Endothelial cell of umbilical vein (primary cell): ENCODE measurements around the gene DCC.

Experiments
- CTCF ChIP-seq, 2 donors: IDR thresholded peaks; 1 replicate in 1 of 2; 2 replicates in 1 of 2; pipeline ENCODE4 v1.5.1; 2011; ENCODE audit warnings: low read length in 2 of 2, mild to moderate bottlenecking in 2 of 2, moderate library complexity in 2 of 2, control low read depth in 1 of 2, inconsistent platforms in 1 of 2, low read depth in 1 of 2; ENCODE audit not compliant: insufficient read depth in 1 of 2; ENCODE audit errors: extremely low read depth in 1 of 2
- EZH2 ChIP-seq: IDR thresholded peaks from 2 replicates; pipeline ENCODE4 v1.6.1; 2012; ENCODE audit warnings: borderline replicate concordance, low read depth, mild to moderate bottlenecking, moderate library complexity, low read length, inconsistent platforms; ENCODE audit not compliant: severe bottlenecking
- MAX ChIP-seq: IDR thresholded peaks from 2 replicates; pipeline ENCODE4 v1.6.1; 2011; ENCODE audit not compliant: insufficient read depth, insufficient read length
- POLR2AphosphoS5 ChIP-seq: IDR thresholded peaks from 2 replicates; pipeline ENCODE4 v1.6.1; 2012; ENCODE audit warnings: low read depth, mild to moderate bottlenecking, control low read depth, low read length, moderate library complexity; ENCODE audit not compliant: insufficient read depth

GRCh38 chr18:52678034-52678433 lies 338.0 kb downstream of the DCC start:
- TF ChIP-seq CTCF (IDR thresholded peaks at IDR 0.05; ENCODE audit: extremely low read depth in 1 of 2, insufficient read depth in 1 of 2, low read depth in 1 of 2, low read length in 2 of 2) (no peak), POLR2AphosphoS5 (no peak), EZH2 (no peak), MAX (no peak)
